HepG2 (cell line): ENCODE measurements around the gene ACAD11. TPM values are rescaled to one million over a fixed set of nuclear protein-coding genes. Genes with fewer than 3 reads are reported as not detected.

Experiments used
- GABPA ChIP-seq, 2 experiments: IDR thresholded peaks; 2 replicates each; pipeline ENCODE4 v1.6.1; 2011 to 2016; ENCODE audit warnings: low read depth in 2 of 2, low read length in 1 of 2, missing biosample characterization in 1 of 2, missing genetic modification characterization in 1 of 2
- MEF2D ChIP-seq: sonication (generic); formaldehyde crosslinking; IDR thresholded peaks from 2 replicates; pipeline ENCODE4 v1.5.1; 2020; ENCODE audit warnings: mild to moderate bottlenecking, missing genetic modification reagents
- PITX1 ChIP-seq: sonication (generic); formaldehyde crosslinking; IDR thresholded peaks from 2 replicates; pipeline ENCODE4 v1.5.1; 2020; ENCODE audit warnings: mild to moderate bottlenecking, missing genetic modification reagents
- TSC22D2 ChIP-seq: sonication (generic); formaldehyde crosslinking; IDR thresholded peaks from 2 replicates; pipeline ENCODE4 v1.5.1; 2020; ENCODE audit warnings: missing genetic modification reagents, mild to moderate bottlenecking, borderline replicate concordance
- ZBTB21 ChIP-seq: sonication (generic); formaldehyde crosslinking; IDR thresholded peaks from 2 replicates; pipeline ENCODE4 v1.4.0; 2020; ENCODE audit warnings: missing genetic modification reagents
- ZNF451 ChIP-seq: sonication (generic); formaldehyde crosslinking; IDR thresholded peaks from 2 replicates; pipeline ENCODE4 v1.5.0; 2020; ENCODE audit warnings: mild to moderate bottlenecking, missing genetic modification reagents
- ZNF564 ChIP-seq: sonication (generic); formaldehyde crosslinking; IDR thresholded peaks from 2 replicates; pipeline ENCODE4 v1.8.1; 2023; ENCODE audit warnings: mild to moderate bottlenecking, missing genetic modification reagents
- ZNF674 ChIP-seq: sonication (generic); formaldehyde crosslinking; IDR thresholded peaks from 2 replicates; pipeline ENCODE4 v1.5.0; 2020; ENCODE audit warnings: low read depth, mild to moderate bottlenecking, missing genetic modification reagents
- ZNF773 ChIP-seq: sonication (generic); formaldehyde crosslinking; IDR thresholded peaks from 2 replicates; pipeline ENCODE4 v1.4.0; 2020; ENCODE audit warnings: missing genetic modification reagents, borderline replicate concordance
- polyA plus RNA-seq, 8 experiments: library from polyadenylated mRNA; depleted of rRNA in 3 of 8; stranded (reverse) in 7 of 8; unstranded in 1 of 8; fragments of >200 nt; fragmentation: Illumina TruSeq in 4 of 8; extraction: Trizol in 4 of 8; gene quantifications; 2 replicates each; pipeline versions ENCODE4 v1.2.1 to v1.2.3, GENCODE V29; 2011 to 2016; ENCODE audit warnings: low read depth in 4 of 8, missing spikeins in 1 of 8, mixed read lengths in 1 of 8; ENCODE audit not compliant: insufficient read depth in 1 of 8
- total RNA-seq, 5 experiments: library from RNA; depleted of rRNA; stranded (reverse); fragments of >200 nt; fragmentation: Illumina TruSeq; extraction: Trizol; gene quantifications; 2 replicates each; pipeline ENCODE4 v1.2.3, GENCODE V29; 2016; ENCODE audit warnings: low read depth in 1 of 5
- TF ChIP-seq, protein P1 (sequence below): sonication (generic); formaldehyde crosslinking; IDR thresholded peaks from 2 replicates; pipeline ENCODE4 v1.4.0; 2020; ENCODE audit warnings: missing genetic modification reagents
- TF ChIP-seq, protein P2 (sequence below): IDR thresholded peaks from 2 replicates; pipeline ENCODE4 v1.6.1; 2018; ENCODE audit warnings: missing genetic modification reagents
- TF ChIP-seq, protein P3 (sequence below): sonication (generic); formaldehyde crosslinking; IDR thresholded peaks from 2 replicates; pipeline ENCODE4 v1.4.0; 2020; ENCODE audit warnings: missing genetic modification reagents
- TF ChIP-seq, protein P4 (sequence below): IDR thresholded peaks from 2 replicates; pipeline ENCODE4 v1.4.0; 2020; ENCODE audit warnings: mild to moderate bottlenecking, missing genetic modification reagents

ACAD11 gene
- total and polyA plus RNA-seq, 2 of the 13 experiments (the other 11 are each of a cell fraction or from before 2014, with no cell fraction given) = 30.6 to 56.9 TPM

DNA sequence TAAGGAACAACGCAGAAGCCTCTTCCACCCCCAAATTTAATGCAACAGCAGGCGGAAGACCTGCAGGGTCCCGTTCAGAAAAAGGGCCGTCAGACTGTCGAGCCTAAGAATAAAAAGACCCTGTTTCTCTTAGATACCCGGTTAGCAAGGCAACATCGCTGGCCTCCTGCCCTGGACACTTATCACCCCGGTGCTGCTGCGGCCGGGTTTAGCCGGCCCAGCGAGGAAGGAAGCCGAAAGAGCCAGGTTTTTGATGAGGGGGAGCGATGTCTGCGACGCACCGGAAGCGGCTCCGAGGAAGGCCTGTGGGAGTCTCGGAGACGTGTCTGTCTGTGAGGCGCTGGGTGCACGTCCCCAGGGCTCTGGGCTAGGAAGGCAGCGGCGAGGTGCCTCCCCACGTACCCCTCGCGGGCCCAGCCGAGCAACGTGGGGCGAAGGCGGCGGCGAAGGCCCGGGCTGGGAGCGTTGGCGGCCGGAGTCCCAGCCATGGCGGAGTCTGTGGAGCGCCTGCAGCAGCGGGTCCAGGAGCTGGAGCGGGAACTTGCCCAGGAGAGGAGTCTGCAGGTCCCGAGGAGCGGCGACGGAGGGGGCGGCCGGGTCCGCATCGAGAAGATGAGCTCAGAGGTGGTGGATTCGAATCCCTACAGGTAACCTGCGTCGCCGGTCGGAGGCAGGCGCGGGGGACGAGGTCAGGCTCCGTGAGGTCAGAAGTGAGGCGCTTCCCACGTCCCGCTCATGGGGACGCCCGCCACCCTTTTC lies 622 bp upstream of the ACAD11 start, which contains the start of gene UBA5 (continued):
- TF ChIP-seq, protein P1, sequence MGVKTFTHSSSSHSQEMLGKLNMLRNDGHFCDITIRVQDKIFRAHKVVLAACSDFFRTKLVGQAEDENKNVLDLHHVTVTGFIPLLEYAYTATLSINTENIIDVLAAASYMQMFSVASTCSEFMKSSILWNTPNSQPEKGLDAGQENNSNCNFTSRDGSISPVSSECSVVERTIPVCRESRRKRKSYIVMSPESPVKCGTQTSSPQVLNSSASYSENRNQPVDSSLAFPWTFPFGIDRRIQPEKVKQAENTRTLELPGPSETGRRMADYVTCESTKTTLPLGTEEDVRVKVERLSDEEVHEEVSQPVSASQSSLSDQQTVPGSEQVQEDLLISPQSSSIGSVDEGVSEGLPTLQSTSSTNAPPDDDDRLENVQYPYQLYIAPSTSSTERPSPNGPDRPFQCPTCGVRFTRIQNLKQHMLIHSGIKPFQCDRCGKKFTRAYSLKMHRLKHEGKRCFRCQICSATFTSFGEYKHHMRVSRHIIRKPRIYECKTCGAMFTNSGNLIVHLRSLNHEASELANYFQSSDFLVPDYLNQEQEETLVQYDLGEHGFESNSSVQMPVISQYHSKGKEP (CRISPR knock-in tag) = no peak
- TF ChIP-seq, protein P2, sequence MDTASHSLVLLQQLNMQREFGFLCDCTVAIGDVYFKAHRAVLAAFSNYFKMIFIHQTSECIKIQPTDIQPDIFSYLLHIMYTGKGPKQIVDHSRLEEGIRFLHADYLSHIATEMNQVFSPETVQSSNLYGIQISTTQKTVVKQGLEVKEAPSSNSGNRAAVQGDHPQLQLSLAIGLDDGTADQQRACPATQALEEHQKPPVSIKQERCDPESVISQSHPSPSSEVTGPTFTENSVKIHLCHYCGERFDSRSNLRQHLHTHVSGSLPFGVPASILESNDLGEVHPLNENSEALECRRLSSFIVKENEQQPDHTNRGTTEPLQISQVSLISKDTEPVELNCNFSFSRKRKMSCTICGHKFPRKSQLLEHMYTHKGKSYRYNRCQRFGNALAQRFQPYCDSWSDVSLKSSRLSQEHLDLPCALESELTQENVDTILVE (CRISPR knock-in tag) = no peak
- TF ChIP-seq ZNF451 (CRISPR knock-in tag) = no peak
- TF ChIP-seq ZNF773 (CRISPR knock-in tag) = no peak
- TF ChIP-seq TSC22D2 = no peak
- TF ChIP-seq ZNF674 (CRISPR knock-in tag) = no peak
- TF ChIP-seq ZBTB21 (CRISPR knock-in tag) = no peak
- peak; percentile 49; the same call in 1 of the 2 replicates for TF ChIP-seq ZNF564
- TF ChIP-seq, protein P3, sequence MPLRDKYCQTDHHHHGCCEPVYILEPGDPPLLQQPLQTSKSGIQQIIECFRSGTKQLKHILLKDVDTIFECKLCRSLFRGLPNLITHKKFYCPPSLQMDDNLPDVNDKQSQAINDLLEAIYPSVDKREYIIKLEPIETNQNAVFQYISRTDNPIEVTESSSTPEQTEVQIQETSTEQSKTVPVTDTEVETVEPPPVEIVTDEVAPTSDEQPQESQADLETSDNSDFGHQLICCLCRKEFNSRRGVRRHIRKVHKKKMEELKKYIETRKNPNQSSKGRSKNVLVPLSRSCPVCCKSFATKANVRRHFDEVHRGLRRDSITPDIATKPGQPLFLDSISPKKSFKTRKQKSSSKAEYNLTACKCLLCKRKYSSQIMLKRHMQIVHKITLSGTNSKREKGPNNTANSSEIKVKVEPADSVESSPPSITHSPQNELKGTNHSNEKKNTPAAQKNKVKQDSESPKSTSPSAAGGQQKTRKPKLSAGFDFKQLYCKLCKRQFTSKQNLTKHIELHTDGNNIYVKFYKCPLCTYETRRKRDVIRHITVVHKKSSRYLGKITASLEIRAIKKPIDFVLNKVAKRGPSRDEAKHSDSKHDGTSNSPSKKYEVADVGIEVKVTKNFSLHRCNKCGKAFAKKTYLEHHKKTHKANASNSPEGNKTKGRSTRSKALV = 0 out of 2 replicates have a peak, but pooled peaks have one; percentile 32
- no peak for TF ChIP-seq PITX1 (CRISPR knock-in tag)
- TF ChIP-seq, protein P4, sequence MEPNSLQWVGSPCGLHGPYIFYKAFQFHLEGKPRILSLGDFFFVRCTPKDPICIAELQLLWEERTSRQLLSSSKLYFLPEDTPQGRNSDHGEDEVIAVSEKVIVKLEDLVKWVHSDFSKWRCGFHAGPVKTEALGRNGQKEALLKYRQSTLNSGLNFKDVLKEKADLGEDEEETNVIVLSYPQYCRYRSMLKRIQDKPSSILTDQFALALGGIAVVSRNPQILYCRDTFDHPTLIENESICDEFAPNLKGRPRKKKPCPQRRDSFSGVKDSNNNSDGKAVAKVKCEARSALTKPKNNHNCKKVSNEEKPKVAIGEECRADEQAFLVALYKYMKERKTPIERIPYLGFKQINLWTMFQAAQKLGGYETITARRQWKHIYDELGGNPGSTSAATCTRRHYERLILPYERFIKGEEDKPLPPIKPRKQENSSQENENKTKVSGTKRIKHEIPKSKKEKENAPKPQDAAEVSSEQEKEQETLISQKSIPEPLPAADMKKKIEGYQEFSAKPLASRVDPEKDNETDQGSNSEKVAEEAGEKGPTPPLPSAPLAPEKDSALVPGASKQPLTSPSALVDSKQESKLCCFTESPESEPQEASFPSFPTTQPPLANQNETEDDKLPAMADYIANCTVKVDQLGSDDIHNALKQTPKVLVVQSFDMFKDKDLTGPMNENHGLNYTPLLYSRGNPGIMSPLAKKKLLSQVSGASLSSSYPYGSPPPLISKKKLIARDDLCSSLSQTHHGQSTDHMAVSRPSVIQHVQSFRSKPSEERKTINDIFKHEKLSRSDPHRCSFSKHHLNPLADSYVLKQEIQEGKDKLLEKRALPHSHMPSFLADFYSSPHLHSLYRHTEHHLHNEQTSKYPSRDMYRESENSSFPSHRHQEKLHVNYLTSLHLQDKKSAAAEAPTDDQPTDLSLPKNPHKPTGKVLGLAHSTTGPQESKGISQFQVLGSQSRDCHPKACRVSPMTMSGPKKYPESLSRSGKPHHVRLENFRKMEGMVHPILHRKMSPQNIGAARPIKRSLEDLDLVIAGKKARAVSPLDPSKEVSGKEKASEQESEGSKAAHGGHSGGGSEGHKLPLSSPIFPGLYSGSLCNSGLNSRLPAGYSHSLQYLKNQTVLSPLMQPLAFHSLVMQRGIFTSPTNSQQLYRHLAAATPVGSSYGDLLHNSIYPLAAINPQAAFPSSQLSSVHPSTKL = peak; percentile 33; the same call in 1 of the 2 replicates
- 0 out of 2 replicates have a peak, but pooled peaks have one; percentile 12 for TF ChIP-seq MEF2D (CRISPR knock-in tag)
- peak; percentile 80 for TF ChIP-seq GABPA (IDR thresholded peaks at IDR 0.05; ENCODE audit: low read depth, low read length)
- TF ChIP-seq GABPA (CRISPR knock-in tag; IDR thresholded peaks at IDR 0.05; ENCODE audit: low read depth) = peak; percentile 94
